HEK293T (cell line): ENCODE measurements around the gene NUTM1.
"Not testable (repeated sequence)": the region's sequence is repeated elsewhere in the genome, so short reads cannot be mapped to it uniquely, and the experiment has no call there.

Experiments used
- ARNT ChIP-seq: fragments of 450-650 bp; IDR thresholded peaks from 2 replicates; pipeline ENCODE4 v1.6.1; 2017; ENCODE audit warnings: mild to moderate bottlenecking
- BHLHE40 ChIP-seq: fragments of 450-650 bp; IDR thresholded peaks from 2 replicates; pipeline ENCODE4 v1.6.1; 2016; ENCODE audit warnings: mild to moderate bottlenecking, moderate library complexity, borderline replicate concordance
- CTBP1 ChIP-seq: fragments of 450-650 bp; IDR thresholded peaks from 2 replicates; pipeline ENCODE4 v1.6.1; 2016; ENCODE audit warnings: borderline replicate concordance
- ELF4 ChIP-seq: fragments of 450-650 bp; IDR thresholded peaks from 2 replicates; pipeline ENCODE4 v1.6.1; 2017; ENCODE audit warnings: antibody characterized with exemption
- FOXA1 ChIP-seq: fragments of 450-650 bp; IDR thresholded peaks from 2 replicates; pipeline ENCODE4 v1.6.1; 2016; ENCODE audit warnings: mild to moderate bottlenecking
- FOXK2 ChIP-seq: fragments of 450-650 bp; IDR thresholded peaks from 2 replicates; pipeline ENCODE4 v1.6.1; 2016; ENCODE audit warnings: mild to moderate bottlenecking
- HDGF ChIP-seq: fragments of 450-650 bp; IDR thresholded peaks from 2 replicates; pipeline ENCODE4 v1.6.1; 2017; ENCODE audit warnings: antibody characterized with exemption, borderline replicate concordance
- L3MBTL2 ChIP-seq: fragments of 450-650 bp; conservative IDR thresholded peaks from 2 replicates; pipeline ENCODE4 v1.6.1; 2016; ENCODE audit warnings: mild to moderate bottlenecking
- LEF1 ChIP-seq: fragments of 450-650 bp; IDR thresholded peaks from 2 replicates; pipeline ENCODE4 v1.6.1; 2017; ENCODE audit warnings: mild to moderate bottlenecking, borderline replicate concordance
- PKNOX1 ChIP-seq: fragments of 450-650 bp; IDR thresholded peaks from 2 replicates; pipeline ENCODE4 v1.6.1; 2016
- SP1 ChIP-seq: fragments of 450-650 bp; IDR thresholded peaks from 2 replicates; pipeline ENCODE4 v1.6.1; 2017
- SUZ12 ChIP-seq: fragments of 450-650 bp; IDR thresholded peaks from 2 replicates; pipeline ENCODE4 v1.6.1; 2016; ENCODE audit warnings: mild to moderate bottlenecking
- ZNF384 ChIP-seq: fragments of 450-650 bp; IDR thresholded peaks from 2 replicates; pipeline ENCODE4 v1.6.1; 2016

- TF ChIP-seq ZNF384: peak; percentile 56; the same call in 1 of the 2 replicates
- TF ChIP-seq FOXA1, HDGF, SUZ12, FOXK2, BHLHE40, ARNT, ELF4, PKNOX1, CTBP1, LEF1, L3MBTL2, SP1: not testable (repeated sequence)
These were observed 840 bp upstream of the NUTM1 start for GRCh38 chr15:34342213-34342736.
